GM12875 (cell line): ENCODE measurements around the gene VPS33B.
"Not testable (repeated sequence)": the region's sequence is repeated elsewhere in the genome, so short reads cannot be mapped to it uniquely, and the experiment has no call there.

Experiments
- H3K4me3 ChIP-seq: one replicate; pipeline ENCODE4 v1.5.1; 2011; ENCODE audit warnings: low read depth, low read length, control low read depth
- CTCF ChIP-seq: IDR thresholded peaks from 2 replicates; pipeline ENCODE4 v1.5.1; 2011; ENCODE audit warnings: low read depth, mild to moderate bottlenecking, control low read depth, inconsistent platforms, low read length, moderate library complexity, borderline replicate concordance; ENCODE audit not compliant: insufficient read depth

Gene VPS33B

GRCh38 chr15:91047545-91048199 lies 25.3 kb upstream of the VPS33B start:
- no peak overlapping the region for H3K4me3 ChIP-seq
- TF ChIP-seq CTCF, result no peak

GRCh38 chr15:91046056-91046455 lies 23.7 kb upstream of the VPS33B start:
- H3K4me3 ChIP-seq, result not testable (repeated sequence)

GRCh38 chr15:91045065-91045464 lies 22.7 kb upstream of the VPS33B start:
- H3K4me3 ChIP-seq, result no peak overlapping the region
- TF ChIP-seq CTCF, result no peak

- H3K4me3 ChIP-seq, result no peak overlapping the region
- no peak for TF ChIP-seq CTCF
Observed at GRCh38 chr15:91043202-91043874, 20.9 kb upstream of the VPS33B start.

GRCh38 chr15:91040856-91041255 lies 18.5 kb upstream of the VPS33B start:
- TF ChIP-seq CTCF, result no peak
- no peak overlapping the region for H3K4me3 ChIP-seq

GRCh38 chr15:91039996-91040395 lies 17.6 kb upstream of the VPS33B start:
- H3K4me3 ChIP-seq, result no peak overlapping the region
- no peak for TF ChIP-seq CTCF

GRCh38 chr15:91032919-91033803 lies 10.8 kb upstream of the VPS33B start:
- H3K4me3 ChIP-seq, result no peak overlapping the region
- TF ChIP-seq CTCF, result peak; percentile 91
